IPS DF 4.7 (cell line): ENCODE measurements around the gene CALY.

ENCODE experiments used
- DNase-seq: peaks from one replicate; pipeline ENCODE4 v3.0.0-alpha.2; 2013; ENCODE audit warnings: low spot score; ENCODE audit errors: extremely low read depth

The CALY gene

GRCh38 chr10:133311570-133311969, 25.1 kb downstream of the CALY start:
- DNase-seq, result no peak

GRCh38 chr10:133310789-133311188, 25.9 kb downstream of the CALY start:
- no peak for DNase-seq

- DNase-seq, result no peak
Observed at GRCh38 chr10:133310399-133310755, 26.3 kb downstream of the CALY start.

DNA sequence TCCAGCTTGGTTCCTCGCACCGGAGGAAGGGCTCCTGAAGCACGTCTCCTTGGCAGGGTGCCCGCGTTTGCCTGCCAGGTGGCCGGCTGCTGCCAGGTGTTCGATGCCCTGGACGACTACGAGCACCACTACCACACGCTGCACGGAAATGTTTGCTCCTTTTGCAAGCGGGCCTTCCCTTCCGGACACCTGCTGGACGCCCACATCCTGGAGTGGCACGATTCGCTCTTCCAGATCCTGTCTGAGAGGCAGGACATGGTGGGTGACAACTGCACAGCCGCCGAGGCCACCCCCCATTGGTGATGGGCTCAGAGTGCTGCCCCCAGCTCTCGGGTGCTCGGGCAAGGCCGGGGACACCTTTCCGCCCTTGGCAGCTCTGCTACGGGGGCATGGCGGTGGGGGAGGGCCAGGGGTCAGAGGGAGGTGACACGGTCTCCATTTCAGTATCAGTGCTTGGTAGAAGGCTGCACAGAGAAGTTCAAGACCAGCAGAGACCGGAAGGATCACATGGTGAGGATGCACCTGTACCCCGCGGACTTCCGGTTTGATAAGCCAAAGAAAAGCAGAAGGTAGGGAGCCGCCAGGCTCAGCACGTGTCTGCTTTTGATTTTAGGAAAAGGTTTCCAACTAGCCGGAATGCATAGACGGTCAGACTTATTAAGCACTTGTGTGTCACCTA, 26.8 kb downstream of the CALY start:
- no peak for DNase-seq

GRCh38 chr10:133309100-133309719, 27.5 kb downstream of the CALY start:
- no peak for DNase-seq

DNA sequence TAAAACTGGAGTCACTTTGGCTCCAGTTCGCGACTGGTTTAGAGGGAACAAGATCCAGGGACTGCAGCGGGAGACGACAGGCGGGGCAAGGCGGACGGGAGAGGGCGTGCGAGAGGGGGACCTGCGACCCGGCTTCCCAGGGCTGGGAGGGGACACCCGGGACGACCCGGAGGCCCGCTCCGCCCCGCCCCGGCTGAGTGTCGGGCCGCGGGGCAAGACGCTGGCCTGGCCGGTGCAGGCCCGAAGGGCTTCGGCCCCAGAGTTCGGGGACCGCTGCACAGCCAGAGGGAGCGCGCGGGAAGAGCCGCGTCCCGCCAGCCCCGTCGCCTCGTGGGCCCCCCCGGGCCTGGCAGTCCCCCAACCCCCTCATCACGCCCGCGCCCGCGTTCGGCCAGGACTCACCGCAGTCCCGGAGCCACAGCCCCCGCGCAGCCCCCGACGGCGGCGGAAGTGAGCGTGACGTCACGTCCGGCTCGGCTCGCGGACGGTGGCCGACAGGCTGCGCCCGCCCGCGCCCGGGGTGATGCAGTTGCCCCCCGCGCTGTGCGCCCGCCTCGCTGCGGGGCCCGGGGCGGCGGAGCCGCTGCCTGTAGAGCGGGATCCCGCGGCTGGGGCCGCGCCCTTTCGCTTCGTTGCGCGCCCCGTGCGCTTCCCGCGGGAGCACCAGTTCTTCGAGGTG, 28.1 kb downstream of the CALY start, which contains the start of the genes TUBGCP2 and ZNF511:
Gene TUBGCP2, minus strand, starts transcription at position 452 of the 679 bp plus-strand sequence. CDS start 5,931 bp downstream, outside the sequence.
Gene ZNF511, plus strand, starts transcription at position 494 of the 679 bp plus-strand sequence. Its CDS starts 30 bp downstream, at position 524.
- no peak for DNase-seq

- DNase-seq, result no peak
Observed at GRCh38 chr10:133307776-133308420, 28.8 kb downstream of the CALY start.

DNA sequence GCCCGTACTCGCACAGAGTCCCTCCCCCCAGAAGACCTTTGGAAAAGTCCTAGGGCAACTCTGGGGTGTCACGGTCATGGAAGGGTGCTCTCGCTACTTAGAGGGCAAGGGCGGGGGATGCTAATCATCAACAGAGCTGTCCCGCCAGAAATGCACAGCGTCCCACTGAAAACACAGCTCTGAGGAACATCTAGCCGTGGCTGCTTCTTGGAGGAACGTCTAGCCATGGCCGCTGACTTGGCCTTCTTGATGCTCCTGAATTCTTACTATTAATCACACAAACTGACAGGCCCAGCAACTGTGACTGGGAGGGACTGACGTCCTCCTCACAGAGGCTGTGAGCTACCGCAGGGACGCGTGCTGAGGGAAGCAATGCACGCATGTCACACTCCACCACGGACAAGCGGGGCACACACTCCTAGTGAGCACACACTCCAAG, 29.7 kb downstream of the CALY start:
- no peak for DNase-seq

- DNase-seq, result no peak
Observed at GRCh38 chr10:133306097-133306476, 30.6 kb downstream of the CALY start.

DNA sequence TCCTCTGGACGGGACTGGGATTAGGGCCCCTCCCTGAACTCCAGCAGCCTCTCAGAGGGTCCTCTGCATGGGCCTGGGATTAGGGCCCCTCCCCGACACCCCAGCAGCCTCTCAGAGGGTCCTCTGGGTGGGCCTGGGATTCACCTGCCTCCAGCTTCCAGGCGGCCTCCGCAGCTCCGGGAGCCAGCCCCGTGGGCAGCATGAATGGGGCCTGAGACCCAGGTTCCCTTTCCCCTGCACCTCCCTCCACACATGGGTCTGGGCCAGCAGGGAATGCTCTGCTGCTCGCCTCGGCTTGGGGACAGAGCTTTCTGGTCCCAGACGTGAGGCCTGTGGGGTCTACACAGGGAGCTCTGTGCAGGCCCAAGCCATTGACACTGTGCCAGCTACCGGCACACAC, 33.5 kb downstream of the CALY start:
- DNase-seq, result no peak

DNA sequence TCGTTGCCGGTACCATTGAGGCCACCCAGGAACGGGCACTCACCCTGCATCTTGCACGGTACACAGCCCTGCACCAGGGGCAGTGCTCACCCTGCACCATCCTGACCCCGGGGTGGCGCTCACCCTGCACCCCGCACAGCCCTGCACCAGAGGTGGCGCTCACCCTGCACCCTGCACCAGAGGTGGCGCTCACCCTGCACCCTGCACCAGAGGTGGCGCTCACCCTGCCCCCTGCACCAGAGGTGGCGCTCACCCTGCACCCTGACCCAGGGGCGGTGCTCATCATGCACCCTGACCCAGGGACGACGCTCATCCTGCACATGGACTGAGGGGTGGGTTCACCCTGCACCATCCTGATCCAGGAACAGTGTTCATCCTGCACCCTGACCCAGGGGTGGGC, 34.5 kb downstream of the CALY start:
- DNase-seq, result no peak

DNA sequence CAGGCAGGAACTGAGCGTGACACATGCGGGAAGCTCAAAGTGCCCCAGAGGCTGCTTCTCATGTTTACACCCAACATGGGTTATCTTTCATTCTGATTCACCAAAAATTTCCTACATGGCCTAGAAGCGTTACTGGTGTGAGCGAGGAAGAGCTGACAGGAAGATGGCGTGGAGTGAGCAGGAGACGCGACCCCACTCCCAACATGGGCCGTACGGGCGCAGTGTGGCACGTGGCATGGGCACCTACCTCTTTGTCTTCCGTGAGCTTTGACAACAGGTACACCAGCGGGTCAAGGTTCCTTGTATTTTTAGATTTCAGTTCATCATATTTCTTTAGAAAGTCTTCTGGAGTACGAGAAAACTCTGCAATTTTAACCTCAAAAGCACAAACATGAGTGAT, 37.0 kb downstream of the CALY start:
- DNase-seq, result no peak

- DNase-seq, result no peak
Observed at GRCh38 chr10:133299224-133299623, 37.5 kb downstream of the CALY start.

DNA sequence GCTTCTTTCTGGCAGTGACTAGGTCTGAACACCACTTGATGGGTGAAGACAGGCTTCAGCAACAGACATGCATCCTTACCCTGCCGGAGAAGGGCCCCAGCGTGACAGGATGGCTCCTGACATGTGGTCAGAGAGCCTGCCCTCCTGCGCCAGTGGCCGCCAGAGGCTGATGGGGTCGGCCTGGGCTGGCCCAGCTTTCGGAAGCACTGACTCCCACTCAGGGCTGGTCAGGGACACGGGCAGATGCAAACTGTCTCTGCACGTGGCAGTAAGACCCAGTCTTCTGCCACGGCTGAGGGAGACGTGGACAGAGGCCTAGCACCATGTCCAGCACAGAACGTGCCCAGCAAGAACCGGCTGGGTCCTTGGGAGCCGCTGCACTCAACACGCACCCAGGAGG, 38.2 kb downstream of the CALY start:
- DNase-seq, result no peak

DNA sequence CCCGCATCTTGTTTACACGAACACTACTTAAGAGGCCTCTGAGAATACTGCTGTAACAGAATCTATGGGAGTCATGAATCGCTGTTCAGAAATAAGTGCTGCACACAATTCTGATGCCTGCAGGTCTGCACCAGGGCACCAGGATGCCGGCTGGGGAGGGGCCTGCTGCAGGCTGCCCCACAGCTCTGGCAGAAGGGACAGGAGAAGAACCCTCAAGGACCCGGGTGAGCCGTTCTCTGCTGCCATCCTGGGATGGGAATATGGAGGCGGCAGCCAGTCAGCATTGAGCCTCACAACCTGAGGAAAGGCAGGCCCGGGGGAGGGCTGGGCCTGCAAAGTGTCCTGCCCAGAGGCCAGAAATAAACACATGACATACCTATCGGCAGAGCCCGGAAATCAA, 39.2 kb downstream of the CALY start:
- DNase-seq, result no peak

DNA sequence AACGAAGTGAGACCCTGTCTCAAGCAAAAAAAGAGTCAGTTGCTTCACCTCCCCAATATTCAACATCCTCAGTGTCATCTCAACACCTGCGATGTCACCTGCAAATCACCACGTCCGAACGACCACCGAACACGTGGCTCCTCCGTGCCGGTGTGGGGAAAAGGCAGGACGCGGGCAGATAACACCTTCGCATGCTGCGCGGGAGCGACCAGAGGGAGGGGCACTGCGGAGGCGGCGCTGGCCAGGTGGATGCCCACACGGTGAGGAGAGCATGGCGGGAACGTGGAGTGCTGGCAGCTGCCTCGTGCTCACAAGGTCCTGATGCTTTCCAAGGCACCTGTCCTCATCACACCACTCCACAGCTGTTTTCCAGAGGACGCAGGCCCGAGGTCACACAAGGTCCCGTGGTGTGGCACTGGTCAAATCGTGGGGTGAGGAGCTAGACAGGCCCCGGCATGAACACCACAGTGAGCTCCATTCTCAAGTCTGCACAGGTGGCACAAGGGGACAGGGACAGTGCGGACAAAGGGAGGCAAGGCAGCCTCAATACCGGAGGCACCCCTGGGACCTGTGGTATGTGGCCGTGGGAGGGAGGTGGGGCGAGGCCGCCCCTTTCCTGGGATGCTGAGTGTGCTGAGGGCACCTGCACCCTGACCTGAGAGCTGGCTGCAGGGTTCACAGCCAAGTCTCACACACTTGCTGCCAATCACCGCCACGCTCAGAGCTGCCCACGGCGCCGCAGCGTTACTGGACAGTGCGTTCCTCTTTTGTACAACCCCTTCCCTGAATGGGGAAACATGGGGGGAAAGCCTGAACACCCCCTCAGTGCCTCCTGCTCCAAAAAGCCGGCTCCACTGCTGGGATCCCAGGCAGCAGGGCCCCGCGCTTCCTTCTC, 41.0 kb downstream of the CALY start:
- DNase-seq, result no peak

DNA sequence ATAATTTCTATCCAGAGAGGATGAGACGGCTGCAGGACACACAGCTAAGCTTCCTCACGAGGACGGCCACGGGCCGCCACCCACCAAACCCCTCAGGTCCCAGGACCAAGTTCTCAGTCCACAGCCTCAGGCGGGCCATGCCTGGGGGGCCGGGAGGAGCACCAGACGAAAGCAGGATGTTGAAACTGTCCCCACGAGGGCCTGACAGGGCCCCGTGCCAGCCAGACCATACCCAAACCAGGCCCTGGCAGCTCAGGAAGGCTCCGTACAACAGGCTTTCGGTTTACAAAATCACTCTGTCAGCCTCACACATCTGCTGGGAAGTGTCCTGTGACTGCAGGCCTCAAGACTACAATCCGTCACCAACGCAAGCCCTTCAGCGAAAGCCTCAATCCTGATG, 42.5 kb downstream of the CALY start:
- no peak for DNase-seq

DNA sequence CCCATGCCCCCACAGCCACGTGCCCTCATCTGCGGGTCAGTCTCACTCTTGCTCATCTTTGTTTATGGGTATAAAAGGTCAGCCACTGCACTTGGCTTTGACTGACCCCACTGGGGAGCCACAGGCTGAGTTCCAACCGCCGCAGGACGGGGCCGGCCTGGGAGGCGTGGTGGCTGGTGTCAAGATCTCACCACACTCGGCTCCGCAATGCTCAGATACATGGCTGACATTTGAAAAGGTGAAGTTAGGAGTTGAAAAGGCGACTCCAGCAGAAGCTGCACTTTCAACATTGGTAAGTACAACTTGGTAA, 42.9 kb downstream of the CALY start:
- DNase-seq, result no peak

GRCh38 chr10:133292919-133293809, 43.5 kb downstream of the CALY start:
- no peak for DNase-seq

DNA sequence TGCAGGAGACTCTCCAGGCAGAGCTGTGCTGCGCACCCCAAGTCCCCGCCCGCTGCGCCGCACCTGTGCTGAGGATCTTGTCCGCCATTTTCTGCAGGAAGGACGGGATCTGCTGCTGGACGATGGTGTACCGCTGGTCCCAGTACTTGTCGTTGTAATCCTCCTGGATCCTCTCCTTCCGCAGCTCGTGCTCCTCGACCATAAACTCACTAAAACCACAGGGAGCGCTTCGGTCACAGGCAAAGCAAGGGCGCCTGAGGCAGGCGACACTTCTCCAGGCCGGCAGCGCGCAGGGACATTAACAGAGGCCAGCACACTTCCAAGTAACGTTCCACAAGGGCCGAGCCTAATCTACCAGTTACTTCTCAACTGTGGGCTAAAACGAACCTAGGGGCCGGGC, 46.9 kb downstream of the CALY start:
- no peak for DNase-seq
